CD8-positive, alpha-beta memory T cell (primary cell): ENCODE data around the gene OVOL1. TPM values are rescaled to one million over a fixed set of nuclear protein-coding genes. Genes with fewer than 3 reads are reported as not detected.

Source experiments
- CTCF ChIA-PET: fragments of 350-600 bp; sonication (Branson Sonifier 250); formaldehyde crosslinking; loops from one replicate; lab custom pipeline; 2021; ENCODE audit warnings: antibody characterized with exemption; lab: Charles Lee
- POLR2A ChIA-PET: fragments of 350-600 bp; sonication (Branson Sonifier 250); formaldehyde crosslinking; loops from one replicate; lab custom pipeline; 2021; ENCODE audit warnings: antibody characterized with exemption; lab: Charles Lee
- DNase-seq, 5 donors: peaks; one replicate each; pipeline versions ENCODE4 v3.0.0 to v3.0.0-alpha.2; 2020 to 2022; ENCODE audit warnings: mixed read lengths in 1 of 5
- H3K27ac ChIP-seq: one replicate; pipeline ENCODE4 v1.7.0; 2013; ENCODE audit warnings: low read depth, mild to moderate bottlenecking, low read length, moderate library complexity
- H3K27me3 ChIP-seq: 2 replicates; pipeline ENCODE4 v1.7.0; 2013; ENCODE audit warnings: low read length, mild to moderate bottlenecking; ENCODE audit not compliant: insufficient read depth, poor library complexity, severe bottlenecking
- H3K36me3 ChIP-seq: 2 replicates; pipeline ENCODE4 v1.7.0; 2013; ENCODE audit warnings: mild to moderate bottlenecking, low read length, moderate library complexity; ENCODE audit not compliant: insufficient read depth
- H3K4me1 ChIP-seq: 2 replicates; pipeline ENCODE4 v1.7.0; 2013; ENCODE audit warnings: mild to moderate bottlenecking, low read length, moderate library complexity; ENCODE audit not compliant: insufficient read depth
- H3K4me3 ChIP-seq: 2 replicates; pipeline ENCODE4 v1.7.0; 2013; ENCODE audit warnings: mild to moderate bottlenecking, low read length
- H3K9me3 ChIP-seq: 2 replicates; pipeline ENCODE4 v1.7.0; 2013; ENCODE audit warnings: mild to moderate bottlenecking, low read length
- H3K27ac Mint-ChIP-seq, 8 donors: one replicate each; pipeline ENCODE4 v1.8.0; 2020 to 2021; ENCODE audit warnings: mixed read lengths in 8 of 8, mild to moderate bottlenecking in 6 of 8, inconsistent platforms in 3 of 8, moderate library complexity in 3 of 8
- H3K27me3 Mint-ChIP-seq, 2 donors: one replicate each; pipeline ENCODE4 v1.8.0; 2020 to 2021; ENCODE audit warnings: mixed read lengths in 2 of 2, mild to moderate bottlenecking in 1 of 2, moderate library complexity in 1 of 2
- H3K36me3 Mint-ChIP-seq, 3 donors: one replicate each; pipeline ENCODE4 v1.8.0; 2020 to 2021; ENCODE audit warnings: mixed read lengths in 3 of 3, inconsistent platforms in 1 of 3, mild to moderate bottlenecking in 1 of 3
- H3K4me1 Mint-ChIP-seq, 3 donors: one replicate each; pipeline ENCODE4 v1.8.0; 2020 to 2021; ENCODE audit warnings: mixed read lengths in 3 of 3, inconsistent platforms in 1 of 3, mild to moderate bottlenecking in 1 of 3
- H3K4me3 Mint-ChIP-seq, 7 donors: one replicate each; pipeline ENCODE4 v1.8.0; 2020 to 2021; ENCODE audit warnings: mixed read lengths in 7 of 7, mild to moderate bottlenecking in 6 of 7, moderate library complexity in 4 of 7, inconsistent platforms in 2 of 7
- H3K9me3 Mint-ChIP-seq, 5 donors: one replicate each; pipeline ENCODE4 v1.8.0; 2020 to 2022; ENCODE audit warnings: mixed read lengths in 5 of 5, mild to moderate bottlenecking in 3 of 5, moderate library complexity in 2 of 5, inconsistent platforms in 1 of 5
- polyA plus RNA-seq: library from polyadenylated mRNA; unstranded; fragments of 300-500 nt; fragmentation: Illumina TruSeq; gene quantifications from one replicate; pipeline ENCODE4 v1.2.3, GENCODE V29; 2021
- total RNA-seq, 2 experiments: library from RNA; stranded (reverse); gene quantifications; one replicate each; pipeline ENCODE4 v1.2.3, GENCODE V29; 2021

OVOL1 gene
- total and polyA plus RNA-seq, 3 experiments from 2014 or later, result not detected

DNA sequence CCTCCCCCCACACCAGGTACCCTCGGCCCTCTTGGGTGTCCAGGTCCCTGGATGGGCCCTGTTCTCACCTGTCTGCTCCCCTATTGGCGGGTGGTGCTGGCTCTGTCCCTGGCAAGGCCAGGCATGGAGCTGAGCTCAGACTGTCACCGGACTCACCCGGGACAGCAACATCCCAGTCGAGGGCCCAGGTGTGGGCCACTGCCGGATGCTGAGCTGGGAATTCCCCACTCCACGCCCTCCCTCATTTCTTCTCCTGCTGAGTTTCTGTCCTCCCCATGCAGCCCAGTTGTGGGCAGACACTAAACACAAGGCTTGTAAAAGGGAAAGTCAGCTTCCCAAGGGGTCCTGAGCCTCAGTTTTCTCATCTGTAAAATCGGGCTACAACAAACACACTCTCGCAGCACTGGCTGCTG is 4.0 kb upstream of the OVOL1 start:
- H3K4me3 Mint-ChIP-seq, result peak overlapping the region; percentile 2 to 88 (median 50)
- H3K27ac Mint-ChIP-seq, result peak overlapping the region in 2 of 8 donors; percentile 6 to 62
- Histone ChIP-seq H3K4me3 (no peak overlapping the region), H3K27ac (no peak overlapping the region), H3K36me3 (no peaks in the 10 kb centered on the region), H3K27me3 (peaks cover 7% of the 10 kb centered on the region), H3K4me1 (peaks cover 30% of the 10 kb centered on the region), H3K9me3 (no peaks in the 10 kb centered on the region)
- ChIA-PET CTCF (interaction anchor here (0.7 to 2.8 kb wide), 2 partner anchors 35 to 71 kb away, joined by 3 to 16 read pairs; partner anchors contain the start of gene KAT5), POLR2A (no interaction called here)
- peaks cover 5 to 13% of the 10 kb centered on the region in 2 donors for H3K27me3 Mint-ChIP-seq
- H3K4me1 Mint-ChIP-seq, result peaks cover 11 to 45% (median 14%) of the 10 kb centered on the region in 3 donors
- H3K36me3 Mint-ChIP-seq, result peaks cover 0 to 14% (median 0%) of the 10 kb centered on the region in 3 donors
- DNase-seq, result peak in 1 of 5 donors; percentile 47
- no peaks in the 10 kb centered on the region for H3K9me3 Mint-ChIP-seq

GRCh38 chr11:65785319-65786007 is 1.4 kb upstream of the OVOL1 start:
- Mint-ChIP-seq H3K4me1 (peaks cover 16 to 40% (median 17%) of the 10 kb centered on the region in 3 donors), H3K9me3 (no peaks in the 10 kb centered on the region), H3K27ac (peak overlapping the region in 7 of 8 donors; percentile 3 to 59 (median 17)), H3K36me3 (no peaks in the 10 kb centered on the region), H3K27me3 (peaks cover 15 to 35% of the 10 kb centered on the region in 2 donors), H3K4me3 (peak overlapping the region; percentile 52 to 81 (median 63))
- Histone ChIP-seq H3K4me3 (no peak overlapping the region), H3K27ac (no peak overlapping the region), H3K36me3 (no peaks in the 10 kb centered on the region), H3K4me1 (peaks cover 27% of the 10 kb centered on the region), H3K27me3 (peaks cover 26% of the 10 kb centered on the region), H3K9me3 (no peaks in the 10 kb centered on the region)
- ChIA-PET POLR2A (no interaction called here), CTCF (interaction anchor here (1.1 to 2.8 kb wide), 6 partner anchors 11 to 160 kb away, joined by 3 to 16 read pairs (median 4); no protein-coding TSS in a partner anchor)
- DNase-seq, result peak in 1 of 5 donors; percentile 30

- CTCF ChIA-PET, result no interaction called here
- Histone ChIP-seq H3K4me1 (peaks cover 27% of the 10 kb centered on the region), H3K27me3 (peaks cover 26% of the 10 kb centered on the region), H3K4me3 (no peak overlapping the region), H3K36me3 (no peaks in the 10 kb centered on the region), H3K27ac (no peak overlapping the region), H3K9me3 (no peaks in the 10 kb centered on the region)
- DNase-seq, result peak in 1 of 5 donors; percentile 46
- peaks cover 20 to 42% of the 10 kb centered on the region in 2 donors for H3K27me3 Mint-ChIP-seq
- no peaks in the 10 kb centered on the region for H3K36me3 Mint-ChIP-seq
- H3K4me1 Mint-ChIP-seq, result peaks cover 16 to 40% (median 17%) of the 10 kb centered on the region in 3 donors
- no peaks in the 10 kb centered on the region for H3K9me3 Mint-ChIP-seq
- POLR2A ChIA-PET, result no interaction called here
- peak overlapping the region in 4 of 8 donors; percentile 3 to 33 (median 12) for H3K27ac Mint-ChIP-seq
- H3K4me3 Mint-ChIP-seq, result peak overlapping the region; percentile 7 to 81 (median 63)
Measured at GRCh38 chr11:65786008-65786785, 666 bp upstream of the OVOL1 start.

GRCh38 chr11:65787649-65788622 is 1.1 kb downstream of the OVOL1 start:
- CTCF ChIA-PET, result interaction anchor here (0.9 to 2.0 kb wide), 3 partner anchors 8 to 76 kb away, joined by 3 to 14 read pairs (median 3); partner anchors contain the start of genes AP5B1 and KAT5
- Mint-ChIP-seq H3K36me3 (no peaks in the 10 kb centered on the region), H3K27me3 (peaks cover 22 to 44% of the 10 kb centered on the region in 2 donors), H3K4me1 (peaks cover 21 to 46% (median 21%) of the 10 kb centered on the region in 3 donors), H3K4me3 (peak overlapping the region; percentile 64 to 89 (median 80)), H3K27ac (peak overlapping the region in 1 of 8 donors; percentile 55), H3K9me3 (no peaks in the 10 kb centered on the region)
- peak in 1 of 5 donors; percentile 18 for DNase-seq
- Histone ChIP-seq H3K36me3 (no peaks in the 10 kb centered on the region), H3K27me3 (peaks cover 26% of the 10 kb centered on the region), H3K9me3 (no peaks in the 10 kb centered on the region), H3K4me3 (no peak overlapping the region), H3K4me1 (peaks cover 30% of the 10 kb centered on the region), H3K27ac (no peak overlapping the region)
- POLR2A ChIA-PET, result interaction anchor here (0.7 kb wide), 1 partner anchor 102 kb away, joined by 3 read pairs; the partner anchor contains the start of gene CCDC85B

DNA sequence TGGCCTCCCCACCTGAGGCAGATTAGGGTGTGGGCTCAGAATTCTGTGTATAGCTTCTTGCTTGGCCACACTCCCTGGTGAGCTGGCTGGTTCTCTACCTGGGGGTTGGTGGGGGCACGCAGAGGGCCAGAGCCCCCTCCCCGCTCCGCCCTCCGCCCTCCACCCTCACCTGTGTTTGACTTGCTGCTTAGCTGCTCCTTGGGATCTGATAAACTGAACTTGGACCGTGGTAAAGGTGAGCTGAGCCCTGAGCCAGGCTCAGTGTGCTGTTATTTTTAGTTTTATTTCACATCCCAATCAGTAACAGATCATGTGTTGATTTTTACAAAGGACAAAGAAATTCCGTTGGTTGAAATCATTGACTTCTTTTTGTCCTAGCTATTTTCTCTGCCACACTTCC is 2.0 kb downstream of the OVOL1 start:
- H3K27me3 ChIP-seq, result peaks cover 26% of the 10 kb centered on the region
- Mint-ChIP-seq H3K9me3 (no peaks in the 10 kb centered on the region), H3K4me3 (peak overlapping the region in 4 of 7 donors; percentile 33 to 82 (median 60)), H3K27ac (peak overlapping the region in 1 of 8 donors; percentile 44), H3K27me3 (peaks cover 22 to 44% of the 10 kb centered on the region in 2 donors), H3K4me1 (peaks cover 21 to 44% (median 21%) of the 10 kb centered on the region in 3 donors), H3K36me3 (no peaks in the 10 kb centered on the region)
- H3K4me1 ChIP-seq, result peaks cover 30% of the 10 kb centered on the region
- H3K4me3 ChIP-seq, result no peak overlapping the region
- no peaks in the 10 kb centered on the region for H3K9me3 ChIP-seq
- CTCF ChIA-PET, result interaction anchor here (0.9 to 2.0 kb wide), 3 partner anchors 9 to 77 kb away, joined by 3 to 14 read pairs (median 3); partner anchors contain the start of genes AP5B1 and KAT5
- no peak for DNase-seq
- POLR2A ChIA-PET, result interaction anchor here (0.6 kb wide), 1 partner anchor 1812 kb away, joined by 6 read pairs; no protein-coding TSS in a partner anchor
- H3K27ac ChIP-seq, result no peak overlapping the region
- H3K36me3 ChIP-seq, result no peaks in the 10 kb centered on the region

GRCh38 chr11:65789230-65790103 is 2.6 kb downstream of the OVOL1 start:
- Histone ChIP-seq H3K36me3 (no peaks in the 10 kb centered on the region), H3K4me1 (peaks cover 30% of the 10 kb centered on the region), H3K27me3 (peaks cover 26% of the 10 kb centered on the region), H3K4me3 (no peak overlapping the region), H3K9me3 (no peaks in the 10 kb centered on the region), H3K27ac (no peak overlapping the region)
- Mint-ChIP-seq H3K27ac (no peak overlapping the region), H3K4me3 (peak overlapping the region in 1 of 7 donors; percentile 66), H3K9me3 (no peaks in the 10 kb centered on the region), H3K27me3 (peaks cover 22 to 44% of the 10 kb centered on the region in 2 donors), H3K36me3 (no peaks in the 10 kb centered on the region), H3K4me1 (peaks cover 21 to 40% (median 21%) of the 10 kb centered on the region in 3 donors)
- ChIA-PET POLR2A (interaction anchor here (0.6 kb wide), 1 partner anchor 1813 kb away, joined by 6 read pairs; no protein-coding TSS in a partner anchor), CTCF (interaction anchor here (2.0 to 3.8 kb wide), 2 partner anchors 9 to 10 kb away, joined by 14 to 26 read pairs; partner anchors contain the start of gene AP5B1)
- no peak for DNase-seq
